GM19397 (cell line): ENCODE data around the gene TCEAL5.
"Not testable (repeated sequence)": the region's sequence is repeated elsewhere in the genome, so short reads cannot be mapped to it uniquely, and the experiment has no call there.

Experiments used
- ATAC-seq: cut with Tn5 transposase; IDR thresholded peaks from one replicate; pipeline ENCODE4 v1.9.1; 2021; ENCODE audit warnings: mild to moderate bottlenecking, moderate library complexity; ENCODE audit not compliant: unreplicated experiment

The TCEAL5 gene

DNA sequence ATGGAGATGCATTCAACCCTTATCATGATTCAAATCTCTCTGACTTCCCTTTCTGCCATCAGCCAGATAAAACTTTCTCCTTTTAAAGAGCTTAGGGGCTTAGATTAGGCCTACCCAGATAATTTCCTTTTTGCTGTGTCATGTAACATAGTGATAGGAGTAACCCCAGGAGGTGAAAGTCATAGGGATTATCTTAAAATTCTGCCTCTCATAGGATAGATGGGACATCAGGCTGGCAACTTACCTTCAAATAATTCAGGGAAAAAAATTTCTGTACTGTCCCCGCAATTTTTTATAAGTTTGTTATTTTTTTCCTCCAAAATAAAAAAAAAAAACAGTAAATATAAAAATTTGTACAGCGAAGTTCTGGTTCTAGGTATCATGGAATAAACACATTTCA, 40.9 kb downstream of the TCEAL5 start:
- ATAC-seq = not testable (repeated sequence)

DNA sequence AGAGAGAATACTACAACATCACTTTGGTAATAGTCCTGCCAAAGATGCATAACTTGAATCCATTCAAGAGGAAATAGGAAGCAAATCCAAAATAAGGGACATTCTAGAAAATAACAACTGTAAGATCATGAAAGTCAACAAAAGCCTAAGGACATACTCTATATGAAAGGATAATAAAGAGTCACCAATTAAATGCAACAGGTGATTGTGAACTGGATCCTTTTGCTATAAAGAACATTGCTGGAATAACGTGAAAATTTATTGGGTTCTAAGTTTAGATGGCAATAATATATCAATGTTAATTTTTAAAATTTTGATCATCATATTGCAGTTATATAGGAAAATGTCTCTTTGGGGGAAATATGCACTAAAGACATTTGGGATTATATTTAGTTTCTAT, 41.7 kb downstream of the TCEAL5 start:
- ATAC-seq = no peak

DNA sequence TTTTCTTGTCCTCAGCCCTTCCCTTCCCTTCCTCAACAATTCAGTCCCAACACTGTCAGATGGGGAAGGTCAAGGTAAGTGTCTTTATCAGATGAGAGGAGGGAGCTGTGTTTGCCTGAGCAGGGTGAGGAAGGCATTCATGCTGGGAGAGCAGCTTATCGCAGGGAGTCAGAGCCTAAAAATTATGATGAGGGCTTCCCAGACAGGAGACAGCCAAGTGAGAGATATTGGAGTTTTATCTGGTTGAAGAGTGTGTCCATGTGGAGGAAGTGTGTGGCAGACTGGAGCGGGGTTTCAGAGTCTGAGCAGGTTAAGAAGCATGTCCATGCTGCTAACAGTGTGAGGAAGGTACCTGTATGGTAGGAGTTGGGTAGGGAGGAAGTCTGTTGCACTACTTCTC, 43.3 kb downstream of the TCEAL5 start:
- no peak for ATAC-seq

DNA sequence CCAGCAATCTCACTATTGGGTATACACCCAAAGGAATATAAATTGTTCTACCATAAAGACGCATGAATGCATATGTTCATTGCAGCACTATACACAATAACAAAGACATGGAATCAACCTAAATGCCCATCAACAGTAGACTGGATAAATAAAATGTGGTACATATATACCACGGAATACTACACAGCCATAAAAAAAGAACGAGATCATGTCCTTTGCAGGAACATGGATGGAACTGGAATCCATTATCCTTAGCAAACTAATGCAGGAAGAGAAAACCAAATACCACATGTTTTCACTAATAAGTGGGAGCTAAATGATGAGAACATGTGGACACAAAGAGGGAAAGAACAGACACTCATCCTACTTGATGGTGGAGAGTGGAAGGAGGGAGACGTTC, 50.6 kb downstream of the TCEAL5 start:
- ATAC-seq = not testable (repeated sequence)
